NOMO-1 (cell line): ENCODE data around the gene TMUB1.

Source experiments
- DNase-seq, 2 experiments: peaks; one replicate each; lab custom pipeline; 2025; ENCODE audit not compliant: unreplicated experiment in 2 of 2; lab: John Stamatoyannopoulos, UW

TMUB1 gene

DNA sequence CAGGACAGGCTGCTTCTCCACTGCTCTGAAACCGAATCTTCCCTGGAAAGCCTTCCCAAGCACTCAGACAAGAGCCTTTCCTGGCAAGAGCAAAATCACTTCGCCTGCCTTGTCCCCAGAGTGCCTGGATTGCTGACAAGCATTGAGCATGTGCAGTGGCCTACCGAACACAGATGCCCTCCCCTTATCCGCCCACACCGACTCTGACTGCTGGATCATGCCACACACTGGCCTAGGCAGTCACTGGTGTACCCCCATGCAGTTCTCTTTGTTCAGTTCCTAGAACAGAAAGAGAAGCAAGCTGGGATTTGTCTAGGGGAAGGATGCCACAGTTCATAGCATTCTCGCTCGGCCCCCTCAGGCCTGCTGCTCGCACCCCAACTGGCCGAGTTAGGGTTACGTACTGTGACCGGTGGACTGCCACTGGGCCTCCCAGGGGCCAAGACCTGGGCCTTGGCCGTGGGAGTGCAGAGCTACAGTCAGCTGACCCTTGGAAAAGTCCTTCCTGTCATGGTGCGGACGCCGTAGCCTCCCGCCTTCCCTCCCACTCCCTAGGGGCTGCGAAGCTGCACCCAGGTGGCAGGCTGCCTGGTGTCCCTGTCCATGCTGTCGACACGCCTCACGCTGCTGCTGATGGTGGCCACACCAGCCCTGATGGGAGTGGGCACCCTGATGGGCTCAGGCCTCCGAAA, 48.1 kb downstream of the TMUB1 start:
- no peak for DNase-seq

DNA sequence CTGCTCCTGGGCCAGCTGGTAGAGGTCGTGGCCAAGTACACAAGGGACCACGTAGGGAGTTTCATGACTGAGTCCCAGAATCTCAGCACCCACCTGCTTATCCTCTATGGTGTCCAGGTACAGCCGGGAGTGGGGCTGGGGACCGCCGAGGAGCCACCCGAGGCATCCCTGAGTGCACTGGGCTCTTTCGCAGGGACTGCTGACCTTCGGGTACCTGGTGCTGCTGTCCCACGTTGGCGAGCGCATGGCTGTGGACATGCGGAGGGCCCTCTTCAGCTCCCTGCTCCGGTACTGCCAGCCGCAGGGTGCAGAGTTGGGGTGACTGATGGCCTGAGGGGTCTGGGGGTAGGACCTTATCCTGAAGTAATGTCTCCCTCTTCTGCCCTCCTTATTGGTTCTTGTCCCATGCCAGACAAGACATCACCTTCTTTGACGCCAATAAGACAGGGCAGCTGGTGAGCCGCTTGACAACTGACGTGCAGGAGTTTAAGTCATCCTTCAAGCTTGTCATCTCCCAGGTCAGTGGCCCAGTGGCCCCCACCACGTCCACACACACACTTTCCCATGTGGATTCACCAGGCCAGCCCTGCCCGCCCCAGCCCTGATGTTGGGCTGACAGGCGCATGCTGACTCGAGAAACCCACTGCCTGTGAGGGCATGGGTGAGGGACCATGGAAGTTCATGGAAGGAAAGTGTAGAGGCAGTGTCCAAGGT, 48.8 kb downstream of the TMUB1 start:
- no peak for DNase-seq

DNA sequence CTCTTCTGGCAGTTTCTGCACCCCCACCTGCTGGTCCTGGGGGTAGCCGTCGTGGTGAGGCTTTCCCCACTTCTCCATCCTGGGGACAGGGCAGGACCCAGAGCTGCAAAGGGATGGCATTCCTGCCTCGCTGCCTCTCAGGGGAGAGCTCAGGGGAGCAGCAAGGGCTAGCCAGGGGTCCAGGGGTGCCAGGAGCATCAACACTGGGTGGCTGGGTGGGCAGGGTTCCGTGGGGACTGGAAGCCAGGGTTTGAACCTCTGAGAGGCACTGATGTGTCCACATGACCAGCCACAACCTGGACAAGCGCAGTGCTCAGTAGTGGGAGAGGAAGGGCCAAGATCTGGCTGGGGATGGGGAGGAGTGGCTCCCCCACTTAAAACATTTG, 49.4 kb downstream of the TMUB1 start:
- no peak for DNase-seq

DNA sequence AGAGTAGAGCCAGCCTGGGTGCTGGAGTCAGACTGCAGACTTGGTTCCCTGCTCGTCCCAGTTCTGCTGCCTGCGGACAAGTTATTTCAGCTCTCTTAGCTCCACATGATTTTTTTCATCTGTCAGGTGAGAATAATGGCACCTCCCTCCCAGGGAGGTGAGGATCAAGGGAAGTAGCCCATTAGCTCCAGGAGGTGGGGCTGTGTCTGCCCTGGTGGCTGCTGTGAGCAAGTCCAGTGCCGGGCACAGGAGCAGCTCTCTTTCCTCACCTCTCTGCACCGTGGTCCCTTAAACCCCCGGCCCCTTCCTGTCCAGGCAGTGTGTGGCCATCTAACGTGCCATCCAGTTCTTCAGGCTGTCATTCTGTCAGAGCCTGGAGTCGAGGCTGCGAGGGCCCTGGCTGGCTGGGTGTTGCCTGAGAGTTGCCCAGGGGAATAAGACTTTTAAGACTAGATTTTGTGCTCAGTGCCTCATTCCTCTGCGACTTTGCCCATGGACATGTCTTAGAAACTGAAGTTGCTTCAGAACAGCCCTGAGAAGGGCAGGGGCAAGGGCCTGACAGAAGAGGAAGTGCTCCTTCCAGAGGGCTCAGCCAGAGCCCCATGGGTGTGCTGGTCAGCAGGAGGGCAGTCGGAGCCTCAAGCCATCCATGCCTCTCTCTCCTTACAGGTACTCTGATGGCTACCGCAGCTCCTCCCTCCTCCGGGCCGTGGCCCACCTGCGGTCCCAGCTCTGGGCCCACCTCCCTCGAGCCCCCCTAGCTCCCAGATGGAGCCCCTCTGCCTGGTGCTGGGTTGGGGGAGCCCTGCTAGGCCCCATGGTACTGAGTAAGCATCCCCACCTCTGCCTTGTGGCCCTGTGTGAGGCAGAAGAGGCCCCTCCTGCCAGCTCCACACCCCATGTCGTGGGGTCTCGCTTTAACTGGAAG, 50.1 kb downstream of the TMUB1 start:
- no peak for DNase-seq
